HG03520 (cell line): ENCODE results near the gene TRIM15.
"Not testable (repeated sequence)": the region's sequence is repeated elsewhere in the genome, so short reads cannot be mapped to it uniquely, and the experiment has no call there.

Experiments used
- ATAC-seq: cut with Tn5 transposase; IDR thresholded peaks from one replicate; pipeline ENCODE4 v1.9.1; 2021; ENCODE audit warnings: mild to moderate bottlenecking, moderate library complexity; ENCODE audit not compliant: unreplicated experiment

The TRIM15 gene

DNA sequence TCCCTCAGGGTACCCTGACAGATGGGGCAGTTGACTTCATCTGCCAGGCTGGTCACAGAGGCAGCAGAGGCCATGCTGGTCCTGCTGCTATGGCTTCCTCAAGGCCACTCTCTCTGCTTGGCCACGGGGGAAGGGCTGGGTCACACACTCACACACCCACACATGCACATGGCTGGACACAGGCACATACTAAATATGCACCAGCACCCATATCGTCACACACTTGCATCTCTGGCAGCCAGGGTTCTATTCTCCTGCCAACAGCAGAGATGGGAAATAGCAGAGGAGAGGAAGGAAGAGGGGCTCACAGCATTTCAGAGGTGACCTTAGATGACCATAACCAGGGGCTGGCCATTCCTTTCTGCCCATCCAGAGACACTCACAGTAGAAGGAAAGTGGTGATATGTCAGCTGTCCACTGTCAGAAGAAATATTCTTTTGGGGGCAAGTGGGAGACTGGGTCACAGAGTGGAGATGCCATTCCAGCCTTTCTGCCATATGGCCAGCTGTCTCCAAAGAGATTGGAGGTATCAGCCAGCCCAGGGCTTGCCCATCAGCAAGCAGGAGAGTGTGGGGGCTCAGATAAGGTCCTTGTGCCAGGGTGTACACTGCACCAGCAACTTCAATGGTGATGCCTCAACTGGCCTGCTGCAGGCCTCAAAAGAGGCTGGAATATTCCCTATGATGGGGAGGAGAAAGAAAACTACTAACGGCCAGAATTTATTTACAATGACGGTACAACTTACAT, 2.4 kb upstream of the TRIM15 start, which contains the start of gene TRIM10:
Gene TRIM10 (minus strand): TSS at position 427 of the 747 bp plus-strand sequence. CDS start 353 bp downstream, at position 74.
- ATAC-seq, result no peak

DNA sequence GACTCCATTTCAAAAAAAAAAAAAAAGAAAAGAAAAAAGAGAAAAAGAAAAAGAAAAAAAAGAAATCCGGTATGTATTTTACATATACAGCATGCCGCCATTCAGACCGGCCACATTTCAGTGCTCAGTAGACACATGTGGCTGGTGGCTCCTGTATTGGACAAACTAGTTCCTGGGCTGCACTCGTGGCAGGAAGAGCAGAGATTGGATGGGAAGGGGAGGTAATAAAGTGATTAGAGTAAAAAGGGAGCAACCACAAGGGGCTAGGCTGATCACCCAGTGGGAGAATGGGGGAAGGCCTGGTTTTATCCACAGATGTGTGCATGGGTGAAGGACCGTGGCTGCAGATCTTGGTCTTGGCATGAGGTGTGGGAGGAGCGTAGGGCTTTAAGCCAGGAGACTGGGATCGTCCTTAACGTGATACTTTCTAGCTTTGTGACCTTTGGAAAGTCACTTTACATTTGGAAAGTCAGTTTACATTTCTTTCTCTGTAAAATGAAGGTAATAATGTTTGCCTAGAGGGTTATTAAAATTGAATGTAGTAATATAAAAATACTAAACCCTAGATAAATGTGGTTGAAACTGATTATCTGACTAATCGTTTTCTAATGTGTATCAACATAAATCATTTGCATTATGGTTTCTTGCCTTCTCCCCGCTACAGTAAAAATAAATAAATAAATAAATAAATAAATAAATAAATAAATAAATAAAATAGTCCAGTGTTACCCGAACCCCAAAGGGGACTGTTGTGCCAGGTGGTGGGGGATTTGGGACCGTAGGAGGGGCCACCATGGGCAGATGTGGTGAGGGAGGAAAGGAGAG, 869 bp upstream of the TRIM15 start:
- ATAC-seq, result no peak

DNA sequence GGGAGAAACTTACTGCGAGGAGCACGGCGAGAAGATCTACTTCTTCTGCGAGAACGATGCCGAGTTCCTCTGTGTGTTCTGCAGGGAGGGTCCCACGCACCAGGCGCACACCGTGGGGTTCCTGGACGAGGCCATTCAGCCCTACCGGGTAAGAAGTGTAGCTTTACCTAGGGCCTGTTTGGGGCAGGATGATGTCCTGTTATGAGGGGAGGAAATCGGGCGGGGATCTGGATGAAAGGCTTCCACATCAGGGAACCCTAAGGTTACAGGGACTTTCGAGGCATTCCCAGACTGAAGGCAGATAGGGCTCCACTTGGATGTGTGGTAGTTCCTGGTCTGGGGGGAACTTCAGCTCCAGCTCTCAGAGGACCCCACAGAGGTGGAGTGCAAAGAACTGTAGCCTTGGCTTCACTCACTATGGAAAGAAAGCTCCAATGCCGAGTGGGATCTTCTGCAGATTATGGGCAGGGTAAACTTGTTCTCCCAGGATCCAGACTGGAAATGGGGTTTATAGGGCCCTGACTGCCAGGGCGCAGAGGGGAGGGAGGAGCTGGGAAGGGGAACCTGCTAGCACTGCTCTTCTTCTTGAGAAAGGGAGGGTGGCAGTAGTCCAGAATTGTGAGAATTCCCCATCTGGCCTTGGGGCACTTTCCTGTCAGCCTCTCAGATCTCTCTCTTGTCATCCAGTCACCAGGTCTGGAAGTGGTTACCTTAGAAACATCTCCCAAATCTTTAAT, 740 bp downstream of the TRIM15 start:
- ATAC-seq, result no peak

DNA sequence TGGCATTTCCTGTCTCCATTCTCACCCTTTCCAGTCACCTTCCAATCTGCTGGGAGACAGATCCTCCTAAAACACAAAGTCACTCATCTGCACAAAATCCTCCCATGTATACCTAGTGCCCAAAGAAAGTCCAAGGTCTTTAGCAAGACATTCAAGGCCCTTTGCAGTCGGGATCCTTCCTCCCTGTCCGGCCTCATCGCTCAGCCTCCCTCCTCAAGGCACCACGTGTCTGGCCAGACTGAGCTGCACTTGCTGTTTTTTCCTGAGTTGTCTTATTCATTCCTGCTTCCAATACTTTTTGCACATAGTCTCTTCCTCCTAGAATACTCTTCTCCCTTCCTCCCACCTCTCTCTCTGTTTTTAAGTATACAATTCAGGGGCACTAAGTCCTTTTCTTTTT, 1.4 kb downstream of the TRIM15 start:
- no peak for ATAC-seq

DNA sequence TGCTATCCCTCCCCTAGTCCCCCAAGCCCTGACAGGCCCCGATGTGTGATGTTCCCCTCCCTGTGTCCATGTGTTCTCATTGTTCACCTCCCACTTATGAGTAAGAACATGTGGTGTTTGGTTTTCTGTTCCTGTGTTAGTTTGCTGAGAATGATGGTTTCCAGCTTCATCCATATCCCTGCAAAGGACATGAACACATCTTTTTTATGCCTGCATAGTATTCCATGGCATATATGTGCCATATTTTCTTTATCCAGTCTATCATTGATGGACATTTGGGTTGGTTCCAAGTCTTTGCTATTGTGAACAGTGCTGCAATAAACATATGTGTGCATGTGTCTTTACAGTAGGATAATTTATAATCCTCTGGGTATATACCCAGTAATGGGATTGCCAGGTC, 1.9 kb downstream of the TRIM15 start:
- not testable (repeated sequence) for ATAC-seq

DNA sequence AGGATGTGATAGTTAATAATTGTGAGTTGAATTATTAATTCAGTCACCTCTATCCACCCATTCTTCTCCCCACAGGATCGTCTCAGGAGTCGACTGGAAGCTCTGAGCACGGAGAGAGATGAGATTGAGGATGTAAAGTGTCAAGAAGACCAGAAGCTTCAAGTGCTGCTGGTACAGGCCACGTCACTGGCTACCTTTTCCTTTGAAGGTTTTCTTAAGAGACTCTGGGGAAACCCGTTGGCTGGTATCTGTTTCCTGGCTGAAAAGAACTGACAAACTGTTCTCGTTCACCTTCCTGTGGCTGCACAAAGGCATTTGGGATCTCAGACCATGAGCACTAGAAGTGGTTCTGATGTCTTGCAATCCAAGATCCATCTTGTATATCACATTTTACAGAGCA, 3.8 kb downstream of the TRIM15 start:
- ATAC-seq, result no peak

DNA sequence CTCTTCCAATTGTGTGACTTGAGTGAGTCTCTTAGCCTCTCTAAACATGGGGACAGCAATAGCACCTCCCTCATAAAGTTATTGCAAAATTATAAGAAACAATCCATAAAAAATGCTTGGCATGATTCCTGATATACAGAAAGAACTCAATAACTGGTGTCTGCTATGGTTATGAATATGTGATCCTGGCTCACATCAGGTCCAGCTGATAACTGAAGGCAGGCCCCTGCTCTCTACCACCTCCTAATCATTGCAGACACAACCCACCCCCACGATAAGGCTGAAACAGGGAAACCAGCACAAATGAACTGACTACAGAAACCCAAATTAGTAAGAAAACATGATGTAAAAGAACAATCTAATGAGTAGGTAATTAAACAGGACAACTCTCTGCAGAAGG, 5.4 kb downstream of the TRIM15 start:
- ATAC-seq, result no peak

DNA sequence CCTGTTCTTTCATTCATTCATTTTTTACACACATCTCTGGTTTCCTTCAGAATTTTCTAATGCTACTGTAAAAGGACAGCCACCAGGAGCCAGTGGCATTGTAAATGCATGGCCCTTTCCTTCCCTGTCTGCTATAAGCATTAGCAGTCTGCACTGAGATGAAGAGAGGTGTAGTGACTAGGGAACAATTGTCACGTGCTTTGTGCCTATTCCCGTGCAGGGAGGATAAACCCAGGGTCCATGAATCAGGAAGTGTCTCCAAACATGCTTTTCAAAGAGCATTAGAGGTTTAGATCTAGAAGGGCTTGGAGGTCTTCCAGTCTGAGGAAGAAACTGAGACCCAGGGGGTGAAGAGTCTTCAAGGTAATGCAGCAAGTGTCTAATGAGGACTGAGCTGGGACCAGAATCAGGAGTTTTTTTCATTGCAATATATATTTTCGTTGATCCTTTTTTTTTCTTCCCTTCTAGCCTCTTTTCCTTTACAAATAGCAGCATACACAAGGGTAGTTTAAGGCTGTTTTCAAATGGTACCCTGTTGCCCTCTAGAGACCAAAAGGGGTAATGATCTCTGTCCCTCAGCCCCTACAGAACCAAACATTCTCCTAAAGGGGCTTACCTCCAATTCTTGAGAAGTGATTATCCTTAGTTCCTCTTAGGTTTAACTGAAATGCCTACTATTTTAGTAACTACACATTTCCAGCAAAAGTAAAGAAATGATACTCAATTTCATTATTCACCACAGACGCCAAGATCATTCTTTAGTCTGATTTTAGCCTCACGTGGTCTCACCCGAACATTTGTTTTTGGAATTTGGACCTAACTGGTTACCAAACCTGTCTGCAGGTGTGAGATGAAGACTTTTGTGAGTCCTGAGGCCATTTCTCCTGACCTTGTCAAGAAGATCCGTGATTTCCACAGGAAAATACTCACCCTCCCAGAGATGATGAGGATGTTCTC, 6.6 kb downstream of the TRIM15 start:
- ATAC-seq, result no peak

DNA sequence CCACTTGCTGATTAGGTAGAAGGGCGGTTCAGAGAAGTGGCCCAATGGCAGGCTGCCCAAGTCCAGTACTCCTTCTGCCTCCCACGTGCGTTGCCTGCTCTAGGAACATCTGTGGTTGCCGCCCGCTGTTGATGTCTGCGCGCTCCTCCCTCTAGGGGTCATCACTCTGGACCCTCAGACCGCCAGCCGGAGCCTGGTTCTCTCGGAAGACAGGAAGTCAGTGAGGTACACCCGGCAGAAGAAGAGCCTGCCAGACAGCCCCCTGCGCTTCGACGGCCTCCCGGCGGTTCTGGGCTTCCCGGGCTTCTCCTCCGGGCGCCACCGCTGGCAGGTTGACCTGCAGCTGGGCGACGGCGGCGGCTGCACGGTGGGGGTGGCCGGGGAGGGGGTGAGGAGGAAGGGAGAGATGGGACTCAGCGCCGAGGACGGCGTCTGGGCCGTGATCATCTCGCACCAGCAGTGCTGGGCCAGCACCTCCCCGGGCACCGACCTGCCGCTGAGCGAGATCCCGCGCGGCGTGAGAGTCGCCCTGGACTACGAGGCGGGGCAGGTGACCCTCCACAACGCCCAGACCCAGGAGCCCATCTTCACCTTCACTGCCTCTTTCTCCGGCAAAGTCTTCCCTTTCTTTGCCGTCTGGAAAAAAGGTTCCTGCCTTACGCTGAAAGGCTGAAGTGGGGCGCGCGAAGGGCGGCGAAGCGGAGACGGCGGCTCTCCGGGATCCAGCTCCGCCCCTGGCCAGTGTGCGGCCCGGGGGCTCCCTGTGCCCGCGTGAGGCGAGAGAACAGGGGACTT, 8.5 kb downstream of the TRIM15 start:
- ATAC-seq, result no peak

DNA sequence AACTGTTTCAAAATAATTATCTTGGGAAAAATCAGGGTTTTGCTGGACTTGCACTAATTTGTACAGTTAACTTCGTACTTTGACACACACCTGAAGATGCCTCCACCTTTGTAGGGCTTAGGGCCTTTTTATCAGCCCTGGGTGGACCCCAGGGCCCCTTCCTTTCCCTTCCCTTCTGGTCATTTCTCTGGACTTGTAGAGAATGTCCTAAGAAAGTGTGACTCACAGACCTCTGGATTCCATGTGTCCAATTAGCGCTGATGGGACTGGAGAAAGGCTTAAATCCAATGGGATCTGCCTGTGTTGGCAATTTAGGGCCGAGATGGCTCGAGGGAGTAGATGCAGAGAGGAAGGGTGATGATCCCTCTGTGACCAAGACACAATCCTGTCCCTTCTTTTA, 9.3 kb downstream of the TRIM15 start:
- no peak for ATAC-seq

DNA sequence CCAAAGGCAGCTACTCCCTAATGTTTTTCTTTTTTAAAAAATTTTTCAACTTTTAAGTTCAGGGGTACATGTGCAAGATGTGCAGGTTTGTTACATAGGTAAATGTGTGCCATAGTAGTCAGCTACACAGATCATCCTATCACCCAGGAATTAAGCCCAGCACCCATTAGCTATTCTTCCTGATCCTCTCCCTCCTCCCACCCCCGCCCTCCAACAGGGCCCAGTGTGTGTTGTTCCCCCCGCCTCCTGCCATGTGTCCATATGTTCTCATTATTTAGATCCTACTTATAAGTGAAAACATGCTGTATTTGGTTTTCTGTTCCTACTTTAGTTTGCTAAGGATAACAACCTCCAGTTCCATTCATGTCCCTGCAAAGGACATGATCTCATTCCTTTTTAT, 12.4 kb downstream of the TRIM15 start:
- no peak for ATAC-seq

DNA sequence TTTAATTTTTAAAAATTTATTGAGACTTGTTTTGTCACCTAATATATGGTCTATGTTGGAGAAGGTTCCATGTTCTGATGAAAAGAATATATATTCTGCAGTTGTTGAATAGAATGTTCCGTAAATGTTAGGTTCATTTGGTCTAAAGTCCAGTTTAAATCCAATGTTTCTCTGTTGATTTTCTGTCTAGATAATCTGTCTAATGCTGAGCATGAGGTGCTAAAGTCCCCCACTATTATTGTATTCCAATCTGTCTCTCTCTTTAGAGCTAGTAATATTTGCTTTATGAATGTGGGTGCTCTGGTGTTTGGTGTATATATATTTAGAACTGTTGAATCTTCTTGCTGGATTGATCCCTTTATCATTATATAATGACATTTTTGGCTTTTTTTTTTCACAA, 15.5 kb downstream of the TRIM15 start:
- no peak for ATAC-seq

DNA sequence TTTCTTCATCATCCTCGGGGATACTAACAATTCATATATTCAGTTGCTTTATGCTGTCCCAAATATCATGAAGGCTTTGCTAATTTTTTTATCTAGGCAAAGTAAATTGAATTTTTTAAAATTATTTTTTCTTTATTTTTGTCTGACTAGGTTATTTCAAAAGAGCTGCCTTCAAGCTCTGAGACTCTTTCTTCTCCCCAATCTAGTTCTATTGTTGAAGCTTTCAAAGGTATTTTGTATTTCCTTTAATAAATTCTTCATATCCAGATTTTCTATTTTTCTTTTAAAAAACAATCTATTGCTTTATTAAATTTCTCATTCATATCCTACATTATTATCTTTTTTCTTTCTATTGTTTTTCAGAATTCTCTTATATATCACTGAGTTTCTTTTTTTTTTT, 16.8 kb downstream of the TRIM15 start:
- ATAC-seq, result no peak

DNA sequence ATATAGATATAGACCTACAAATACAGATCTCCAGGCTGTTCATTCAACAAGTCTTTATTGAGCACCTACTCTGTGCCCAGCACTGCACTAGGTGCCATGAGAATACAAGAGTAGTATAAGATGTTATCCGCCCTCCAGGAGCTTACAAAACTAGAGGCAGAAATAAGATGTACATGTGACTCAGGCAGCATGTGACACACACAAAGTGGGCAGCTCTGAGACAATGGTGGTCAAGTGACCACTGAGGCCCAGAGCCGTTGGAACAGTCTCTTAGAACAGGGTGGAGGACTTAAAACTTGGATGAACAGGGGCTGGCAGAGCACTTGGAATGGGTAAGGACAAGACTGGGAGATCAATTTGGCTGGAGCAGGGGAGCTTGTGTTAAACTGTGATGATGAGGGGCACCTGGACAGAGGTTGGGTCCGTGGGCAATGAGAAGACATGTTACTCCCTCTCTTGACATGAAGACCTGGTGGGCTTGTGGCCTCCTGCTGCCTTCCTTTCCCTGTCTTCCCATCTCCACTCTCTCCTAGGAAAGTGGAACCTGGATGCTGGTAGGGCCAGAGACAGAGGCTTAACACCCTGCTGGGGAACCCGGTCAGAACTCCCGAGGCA, 21.2 kb downstream of the TRIM15 start:
- ATAC-seq, result no peak

DNA sequence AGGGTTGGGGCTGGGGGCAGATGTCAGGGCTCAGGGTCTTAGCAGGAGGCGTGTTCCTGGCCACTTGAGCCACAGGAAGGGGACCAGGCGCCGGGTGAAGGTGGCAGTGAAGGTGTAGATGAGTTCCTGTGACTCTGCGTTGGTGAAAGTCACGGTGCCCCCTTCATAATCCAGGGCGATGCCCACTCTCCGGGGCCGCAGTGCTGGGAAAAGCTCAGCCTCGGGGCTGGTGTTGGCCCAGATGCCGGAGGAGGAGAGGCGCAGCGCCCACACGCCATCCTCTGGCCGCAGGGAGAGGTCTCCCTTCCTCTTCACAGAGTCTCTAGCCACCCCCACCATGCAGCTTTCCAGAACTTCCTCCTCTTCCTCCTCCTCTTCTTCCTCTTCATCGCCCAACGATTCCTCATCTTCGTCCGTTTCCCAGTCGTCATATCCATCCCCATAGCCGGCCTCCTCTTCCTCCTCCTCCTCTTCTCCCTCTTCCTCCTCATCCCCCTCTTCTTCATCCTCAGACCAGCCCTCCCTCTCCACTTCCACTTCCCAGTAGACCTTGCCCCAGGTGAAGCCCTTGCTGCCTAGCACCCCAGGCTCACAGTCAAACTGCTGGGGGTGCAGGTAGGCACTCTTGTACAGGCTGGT, 22.6 kb downstream of the TRIM15 start:
- no peak for ATAC-seq

DNA sequence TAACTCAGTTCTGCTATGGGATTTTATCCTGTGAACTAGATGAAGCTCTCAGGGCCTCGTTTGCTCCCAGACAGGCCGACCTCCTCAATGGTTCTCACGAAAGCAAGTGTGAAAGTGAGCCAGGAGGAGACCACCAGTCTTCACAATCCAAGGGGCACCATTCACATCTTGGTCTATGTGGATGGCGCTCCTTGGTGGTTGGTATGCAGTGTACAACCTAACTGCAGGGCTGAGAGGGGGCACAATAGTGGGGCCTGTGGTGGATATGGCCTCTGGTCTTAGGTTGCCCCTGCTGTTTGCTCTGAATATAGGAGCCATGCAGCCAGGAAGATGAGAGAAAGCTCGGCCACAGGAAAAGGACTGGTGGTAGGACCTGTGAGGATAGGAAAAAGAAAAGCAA, 25.2 kb downstream of the TRIM15 start:
- ATAC-seq, result no peak

DNA sequence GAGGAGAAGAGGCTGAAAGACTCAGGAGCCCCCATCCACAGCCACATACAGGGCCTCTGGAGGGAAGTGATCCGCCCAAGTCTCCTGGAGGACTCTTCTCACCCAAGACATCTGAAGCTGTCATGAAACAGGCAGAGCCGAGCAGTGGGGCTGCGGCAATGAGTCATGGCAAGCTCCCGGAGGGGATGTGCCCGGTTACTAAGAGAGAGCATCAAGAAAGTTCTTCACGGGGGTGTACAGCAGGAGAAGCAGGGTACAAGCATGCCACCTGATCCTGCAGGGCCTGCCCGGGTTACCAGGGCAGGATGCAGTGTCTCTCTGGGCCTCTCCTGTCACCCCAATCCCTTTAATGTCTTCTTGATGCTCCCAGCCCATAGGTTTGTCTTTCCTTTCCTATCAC, 28.7 kb downstream of the TRIM15 start:
- no peak for ATAC-seq

DNA sequence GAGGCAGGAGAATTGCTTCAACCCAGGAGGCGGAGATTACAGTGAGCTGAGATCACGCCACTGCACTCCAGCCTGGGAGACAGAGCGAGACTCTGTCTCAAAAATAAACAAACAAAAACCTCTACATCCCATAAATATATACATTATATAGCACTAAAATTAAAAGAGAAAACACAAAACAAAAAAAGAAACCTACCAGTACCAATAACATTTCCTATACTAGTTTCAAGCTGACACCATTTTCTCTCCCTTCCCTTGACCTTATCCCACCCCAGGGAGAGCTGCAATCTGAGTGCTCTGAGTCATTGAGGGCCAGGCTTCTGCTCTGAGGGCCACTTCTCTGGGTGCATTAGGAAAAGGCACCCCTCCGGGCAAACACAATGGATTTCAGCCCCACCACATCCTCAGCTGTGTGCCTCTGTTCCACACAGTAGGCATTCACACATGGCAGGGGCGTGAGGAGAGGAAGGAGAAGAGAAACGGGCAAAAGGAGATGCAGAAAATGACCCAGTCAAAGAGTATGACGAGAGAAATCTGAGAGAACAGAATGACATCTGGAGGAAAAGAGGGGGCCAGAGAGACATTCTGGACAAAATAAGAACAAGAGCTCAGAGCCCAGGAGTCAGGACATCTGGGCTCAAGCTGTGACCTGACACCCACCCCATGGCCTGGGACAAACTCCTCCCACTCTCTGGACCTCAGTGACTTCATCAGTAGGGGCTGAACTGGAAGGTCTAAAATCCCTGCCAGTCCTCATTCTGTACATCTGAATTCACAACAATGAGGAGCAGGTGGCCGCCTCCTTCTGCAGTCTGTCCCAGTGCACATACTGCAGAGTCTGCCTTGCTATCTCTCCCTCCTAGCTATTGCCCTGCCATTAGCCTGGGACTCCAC, 31.7 kb downstream of the TRIM15 start:
- no peak for ATAC-seq
